ENCODE results near the gene TMEM62. TPM values are rescaled to one million over a fixed set of nuclear protein-coding genes. Genes with fewer than 3 reads are reported as not detected.
A peak's percentile ranks its signal among the peaks of the same experiment; 100 is the strongest.

The TMEM62 gene
- total and polyA plus RNA-seq, 9 of the 15 experiments (the other 6 are each of a cell fraction or from before 2014, with no cell fraction given): 4.4 to 16.6 (median 11.1) TPM

GRCh38 chr15:43105778-43106485, 27.5 kb upstream of the TMEM62 start, which contains the start of gene UBR1 (continued):
- TF ChIP-seq TAF9B (IDR thresholded peaks at IDR 0.05; ENCODE audit: partially characterized antibody): peak; percentile 70
- TF ChIP-seq ESRRB (CRISPR knock-in tag; IDR thresholded peaks at IDR 0.05; ENCODE audit: borderline replicate concordance): no peak
- peak; percentile 49; the same call in 1 of the 2 replicates for TF ChIP-seq MYC (IDR thresholded peaks at IDR 0.05; ENCODE audit: low read depth, low read length)
- TF ChIP-seq MYC (CRISPR knock-in tag; IDR thresholded peaks at IDR 0.05; ENCODE audit: borderline replicate concordance, low read depth): no peak
- no peak for TF ChIP-seq CHD1 (IDR thresholded peaks at IDR 0.05; ENCODE audit: low read length)
- TF ChIP-seq POLR3A (IDR thresholded peaks at IDR 0.05; ENCODE audit: borderline replicate concordance, extremely low read depth, insufficient read depth, insufficient read length): no peak
- TF ChIP-seq POLR2AphosphoS5 (IDR thresholded peaks at IDR 0.05; ENCODE audit: control insufficient read depth, insufficient read depth, low read depth, low read length): peak; percentile 80
- TF ChIP-seq ZNF146 (CRISPR knock-in tag; IDR thresholded peaks at IDR 0.05; ENCODE audit: unreplicated experiment): no peak
- no peak for TF ChIP-seq RB1 (IDR thresholded peaks at IDR 0.05; ENCODE audit: low read depth)
- TF ChIP-seq ZNF445 (CRISPR knock-in tag; IDR thresholded peaks at IDR 0.05; ENCODE audit: low read depth): no peak
- no peak for TF ChIP-seq ZNF655 (CRISPR knock-in tag; IDR thresholded peaks at IDR 0.05)
- no peak for TF ChIP-seq ARNT (IDR thresholded peaks at IDR 0.05)
- TF ChIP-seq BRD9 (IDR thresholded peaks at IDR 0.05; ENCODE audit: low read depth, partially characterized antibody): peak; percentile 41
- TF ChIP-seq ZNF57 (CRISPR knock-in tag; IDR thresholded peaks at IDR 0.05): no peak
- 0 out of 2 replicates have a peak, but pooled peaks have one; percentile 25 for TF ChIP-seq KAT7 (CRISPR knock-in tag; IDR thresholded peaks at IDR 0.05; ENCODE audit: borderline replicate concordance)
- TF ChIP-seq TCF7L2 (IDR thresholded peaks at IDR 0.05; ENCODE audit: low read depth, low read length): no peak
- TF ChIP-seq ZFX (CRISPR knock-in tag; IDR thresholded peaks at IDR 0.05): peak; percentile 78; the same call in 1 of the 2 replicates
- no peak for TF ChIP-seq ZNF830 (CRISPR knock-in tag; IDR thresholded peaks at IDR 0.05)
- no peak for TF ChIP-seq TSC22D4 (tag; IDR thresholded peaks at IDR 0.05)
- TF ChIP-seq HNRNPLL (IDR thresholded peaks at IDR 0.05; ENCODE audit: low read depth, low read length, poor library complexity, severe bottlenecking): peak; percentile 41
- TF ChIP-seq, protein P1, sequence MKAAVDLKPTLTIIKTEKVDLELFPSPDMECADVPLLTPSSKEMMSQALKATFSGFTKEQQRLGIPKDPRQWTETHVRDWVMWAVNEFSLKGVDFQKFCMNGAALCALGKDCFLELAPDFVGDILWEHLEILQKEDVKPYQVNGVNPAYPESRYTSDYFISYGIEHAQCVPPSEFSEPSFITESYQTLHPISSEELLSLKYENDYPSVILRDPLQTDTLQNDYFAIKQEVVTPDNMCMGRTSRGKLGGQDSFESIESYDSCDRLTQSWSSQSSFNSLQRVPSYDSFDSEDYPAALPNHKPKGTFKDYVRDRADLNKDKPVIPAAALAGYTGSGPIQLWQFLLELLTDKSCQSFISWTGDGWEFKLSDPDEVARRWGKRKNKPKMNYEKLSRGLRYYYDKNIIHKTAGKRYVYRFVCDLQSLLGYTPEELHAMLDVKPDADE (conservative IDR thresholded peaks at IDR 0.05; ENCODE audit: control insufficient read depth, low read depth, low read length): no peak
- TF ChIP-seq ZMIZ1 (IDR thresholded peaks at IDR 0.05; ENCODE audit: low read depth in 2 of 2, low read length in 2 of 2): no peak
- TF ChIP-seq MED1 (CRISPR knock-in tag; IDR thresholded peaks at IDR 0.05; ENCODE audit: borderline replicate concordance): no peak

Measured in K562 (cell line).